BE2C (cell line): ENCODE data around the gene CDKN2B.
A peak's percentile ranks its signal among the peaks of the same experiment; 100 is the strongest.

Source experiments
- DNase-seq: peaks from one replicate; pipeline ENCODE4 v3.0.0-alpha.2; 2020
- H3K27me3 ChIP-seq: fragments of 250-450 bp; sonication (Bioruptor Pico); 2 replicates; pipeline ENCODE4 v1.5.1; 2020; ENCODE audit warnings: mild to moderate bottlenecking
- H3K36me3 ChIP-seq: fragments of 250-450 bp; sonication (Bioruptor Pico); 2 replicates; pipeline ENCODE4 v1.5.1; 2020; ENCODE audit warnings: mild to moderate bottlenecking
- H3K4me1 ChIP-seq: fragments of 250-450 bp; sonication (Bioruptor Pico); 2 replicates; pipeline ENCODE4 v1.5.1; 2020
- H3K4me3 ChIP-seq: 2 replicates; pipeline ENCODE4 v1.5.1; 2011; ENCODE audit warnings: low read depth, low read length
- H3K9me3 ChIP-seq: fragments of 250-450 bp; sonication (Bioruptor Pico); 2 replicates; pipeline ENCODE4 v1.5.1; 2020
- TF ChIP-seq, protein P1 (sequence below): IDR thresholded peaks from 2 replicates; pipeline ENCODE4 v1.5.1; 2012; ENCODE audit warnings: mild to moderate bottlenecking, low read depth, low read length

CDKN2B gene

DNA sequence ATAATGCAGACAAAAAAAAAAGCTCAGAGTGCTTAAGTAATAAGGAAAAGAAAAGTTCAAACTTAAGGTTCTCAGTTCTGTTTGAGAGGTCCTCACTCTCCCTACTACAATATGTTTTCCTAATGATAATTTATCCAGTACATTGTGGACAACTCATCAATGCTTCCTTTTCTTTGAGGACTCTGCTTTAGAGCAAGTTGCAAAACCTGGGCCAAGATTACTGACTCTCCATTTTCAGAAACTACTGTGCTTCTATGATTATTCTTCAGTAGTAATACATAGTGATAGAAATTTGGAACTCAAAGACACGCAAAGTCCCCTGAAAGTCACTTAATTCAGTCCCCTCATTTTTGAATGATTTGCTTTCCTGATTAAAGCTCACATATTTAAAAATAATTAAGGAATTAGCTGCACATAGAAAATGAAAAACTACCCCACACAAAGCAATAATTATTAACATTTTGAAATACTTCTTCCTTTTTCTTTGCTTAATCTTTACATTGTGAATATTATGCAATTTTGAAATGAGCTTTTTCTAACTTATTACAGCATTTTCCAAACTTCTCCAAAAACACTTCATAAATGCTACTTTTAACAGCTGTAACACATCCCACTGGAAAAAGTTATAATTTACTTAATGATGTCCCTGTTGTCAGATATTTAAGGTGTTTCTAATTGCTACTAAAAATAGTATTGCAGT, 26.1 kb downstream of the CDKN2B start:
- H3K36me3 ChIP-seq, result no peaks in the 10 kb centered on the region
- no peaks in the 10 kb centered on the region for H3K27me3 ChIP-seq
- TF ChIP-seq, protein P1, sequence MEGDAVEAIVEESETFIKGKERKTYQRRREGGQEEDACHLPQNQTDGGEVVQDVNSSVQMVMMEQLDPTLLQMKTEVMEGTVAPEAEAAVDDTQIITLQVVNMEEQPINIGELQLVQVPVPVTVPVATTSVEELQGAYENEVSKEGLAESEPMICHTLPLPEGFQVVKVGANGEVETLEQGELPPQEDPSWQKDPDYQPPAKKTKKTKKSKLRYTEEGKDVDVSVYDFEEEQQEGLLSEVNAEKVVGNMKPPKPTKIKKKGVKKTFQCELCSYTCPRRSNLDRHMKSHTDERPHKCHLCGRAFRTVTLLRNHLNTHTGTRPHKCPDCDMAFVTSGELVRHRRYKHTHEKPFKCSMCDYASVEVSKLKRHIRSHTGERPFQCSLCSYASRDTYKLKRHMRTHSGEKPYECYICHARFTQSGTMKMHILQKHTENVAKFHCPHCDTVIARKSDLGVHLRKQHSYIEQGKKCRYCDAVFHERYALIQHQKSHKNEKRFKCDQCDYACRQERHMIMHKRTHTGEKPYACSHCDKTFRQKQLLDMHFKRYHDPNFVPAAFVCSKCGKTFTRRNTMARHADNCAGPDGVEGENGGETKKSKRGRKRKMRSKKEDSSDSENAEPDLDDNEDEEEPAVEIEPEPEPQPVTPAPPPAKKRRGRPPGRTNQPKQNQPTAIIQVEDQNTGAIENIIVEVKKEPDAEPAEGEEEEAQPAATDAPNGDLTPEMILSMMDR, result no peak
- DNase-seq, result no peak
- H3K4me3 ChIP-seq, result no peak overlapping the region
- no peaks in the 10 kb centered on the region for H3K9me3 ChIP-seq
- H3K4me1 ChIP-seq, result peaks cover 11% of the 10 kb centered on the region

DNA sequence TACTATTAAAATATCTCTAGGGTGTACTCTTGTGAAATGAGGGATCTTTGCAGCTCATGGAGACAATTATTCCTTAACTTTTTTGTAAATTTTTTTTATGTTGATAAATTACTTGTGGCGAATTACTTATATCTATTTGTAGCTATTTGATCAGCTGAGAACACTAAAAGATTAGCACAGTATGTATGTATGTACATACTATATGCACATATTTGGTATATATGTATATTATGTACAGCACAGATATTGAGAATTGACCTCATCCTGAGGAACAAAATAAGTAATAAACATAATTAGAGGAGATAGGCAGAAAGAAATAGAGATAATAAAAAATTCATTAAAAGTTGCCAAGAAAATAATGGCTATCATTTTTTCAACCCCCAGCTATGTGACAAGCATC, 26.7 kb downstream of the CDKN2B start:
- no peaks in the 10 kb centered on the region for H3K36me3 ChIP-seq
- TF ChIP-seq, protein P1, result no peak
- H3K9me3 ChIP-seq, result no peaks in the 10 kb centered on the region
- no peak overlapping the region for H3K4me3 ChIP-seq
- no peaks in the 10 kb centered on the region for H3K27me3 ChIP-seq
- no peak for DNase-seq
- peaks cover 11% of the 10 kb centered on the region for H3K4me1 ChIP-seq

DNA sequence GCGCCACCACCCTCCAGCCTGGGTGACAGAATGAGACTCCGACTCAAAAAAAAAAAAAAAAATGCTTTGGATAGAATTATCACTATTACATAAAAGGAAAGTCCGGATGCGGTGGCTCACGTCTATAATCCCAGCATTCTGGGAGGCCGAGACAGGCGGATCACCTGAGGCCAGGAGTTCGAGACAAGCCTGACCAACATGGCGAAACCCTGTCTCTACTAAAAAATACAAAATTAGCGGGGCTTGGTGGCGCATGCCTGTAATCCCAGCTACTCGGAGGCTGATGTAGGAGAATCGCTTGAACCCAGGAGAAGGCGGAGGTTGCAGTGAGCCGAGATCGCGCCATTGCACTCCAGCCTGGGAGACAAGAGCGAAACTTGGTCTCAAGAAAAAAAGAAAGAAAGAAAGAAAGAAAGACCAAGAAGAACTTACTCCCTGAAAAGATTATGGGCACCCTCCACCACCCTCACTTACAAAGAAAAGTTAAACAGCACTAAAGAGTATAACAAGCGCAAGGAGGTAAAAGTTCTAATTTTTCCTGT, 32.7 kb downstream of the CDKN2B start:
- Histone ChIP-seq H3K4me1 (no peaks in the 10 kb centered on the region), H3K27me3 (no peaks in the 10 kb centered on the region), H3K36me3 (no peaks in the 10 kb centered on the region; the same call in 1 of the 2 replicates)

DNA sequence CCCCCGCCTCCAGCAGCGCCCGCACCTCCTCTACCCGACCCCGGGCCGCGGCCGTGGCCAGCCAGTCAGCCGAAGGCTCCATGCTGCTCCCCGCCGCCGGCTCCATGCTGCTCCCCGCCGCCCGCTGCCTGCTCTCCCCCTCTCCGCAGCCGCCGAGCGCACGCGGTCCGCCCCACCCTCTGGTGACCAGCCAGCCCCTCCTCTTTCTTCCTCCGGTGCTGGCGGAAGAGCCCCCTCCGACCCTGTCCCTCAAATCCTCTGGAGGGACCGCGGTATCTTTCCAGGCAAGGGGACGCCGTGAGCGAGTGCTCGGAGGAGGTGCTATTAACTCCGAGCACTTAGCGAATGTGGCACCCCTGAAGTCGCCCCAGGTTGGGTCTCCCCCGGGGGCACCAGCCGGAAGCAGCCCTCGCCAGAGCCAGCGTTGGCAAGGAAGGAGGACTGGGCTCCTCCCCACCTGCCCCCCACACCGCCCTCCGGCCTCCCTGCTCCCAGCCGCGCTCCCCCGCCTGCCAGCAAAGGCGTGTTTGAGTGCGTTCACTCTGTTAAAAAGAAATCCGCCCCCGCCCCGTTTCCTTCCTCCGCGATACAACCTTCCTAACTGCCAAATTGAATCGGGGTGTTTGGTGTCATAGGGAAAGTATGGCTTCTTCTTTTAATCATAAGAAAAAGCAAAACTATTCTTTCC, 34.2 kb downstream of the CDKN2B start:
- TF ChIP-seq, protein P1, result no peak
- Histone ChIP-seq H3K36me3 (peaks cover 14% of the 10 kb centered on the region), H3K4me1 (no peaks in the 10 kb centered on the region), H3K27me3 (no peaks in the 10 kb centered on the region), H3K4me3 (peak overlapping the region; percentile 76), H3K9me3 (no peaks in the 10 kb centered on the region)
- DNase-seq, result peak; percentile 83

More for the DNA sequence above, 32.7 kb downstream of the CDKN2B start:
- Histone ChIP-seq H3K9me3 (no peaks in the 10 kb centered on the region), H3K4me3 (no peak overlapping the region)
- no peak for DNase-seq
- TF ChIP-seq, protein P1, result no peak

DNA sequence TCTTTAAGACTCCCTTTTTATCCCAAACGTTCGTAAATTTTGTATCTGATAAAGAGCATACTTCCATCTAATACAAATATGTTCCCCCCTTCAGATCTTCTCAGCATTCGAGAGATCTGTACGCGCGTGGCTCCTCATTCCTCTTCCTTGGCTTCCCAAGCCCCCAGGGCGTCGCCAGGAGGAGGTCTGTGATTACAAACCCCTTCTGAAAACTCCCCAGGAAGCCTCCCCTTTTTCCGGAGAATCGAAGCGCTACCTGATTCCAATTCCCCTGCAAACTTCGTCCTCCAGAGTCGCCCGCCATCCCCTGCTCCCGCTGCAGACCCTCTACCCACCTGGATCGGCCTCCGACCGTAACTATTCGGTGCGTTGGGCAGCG, 34.8 kb downstream of the CDKN2B start:
- Histone ChIP-seq H3K4me1 (no peaks in the 10 kb centered on the region), H3K27me3 (no peaks in the 10 kb centered on the region), H3K36me3 (peaks cover 17% of the 10 kb centered on the region), H3K4me3 (peak overlapping the region; percentile 76), H3K9me3 (no peaks in the 10 kb centered on the region)
- TF ChIP-seq, protein P1, result no peak
- peak; percentile 32 for DNase-seq

DNA sequence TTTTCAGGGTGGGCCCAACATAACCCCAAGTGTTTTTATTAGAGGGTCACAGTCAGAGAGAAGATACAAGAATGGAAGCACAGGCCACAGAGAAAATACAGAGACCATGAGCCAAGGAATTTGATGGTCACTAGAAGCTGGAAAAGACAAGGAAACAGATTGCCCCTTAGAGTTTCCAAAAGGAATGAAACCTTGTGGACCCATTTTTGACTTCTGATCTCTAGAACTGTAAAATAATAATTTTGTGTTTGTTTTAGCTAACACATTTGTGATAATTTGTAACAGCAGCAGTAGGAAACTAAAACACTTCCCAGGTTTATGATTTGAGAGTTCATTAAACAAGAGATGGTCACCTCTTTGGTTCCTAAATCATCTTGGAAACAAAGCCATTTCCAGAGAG, 36.7 kb downstream of the CDKN2B start:
- TF ChIP-seq, protein P1, result no peak
- H3K36me3 ChIP-seq, result peaks cover 33% of the 10 kb centered on the region

More for the DNA sequence above, 36.7 kb downstream of the CDKN2B start:
- Histone ChIP-seq H3K9me3 (no peaks in the 10 kb centered on the region), H3K4me1 (no peaks in the 10 kb centered on the region), H3K4me3 (no peak overlapping the region; the same call in 1 of the 2 replicates), H3K27me3 (no peaks in the 10 kb centered on the region)
- no peak for DNase-seq
